Measurements from ENCODE around the gene RAB1A.

DNA sequence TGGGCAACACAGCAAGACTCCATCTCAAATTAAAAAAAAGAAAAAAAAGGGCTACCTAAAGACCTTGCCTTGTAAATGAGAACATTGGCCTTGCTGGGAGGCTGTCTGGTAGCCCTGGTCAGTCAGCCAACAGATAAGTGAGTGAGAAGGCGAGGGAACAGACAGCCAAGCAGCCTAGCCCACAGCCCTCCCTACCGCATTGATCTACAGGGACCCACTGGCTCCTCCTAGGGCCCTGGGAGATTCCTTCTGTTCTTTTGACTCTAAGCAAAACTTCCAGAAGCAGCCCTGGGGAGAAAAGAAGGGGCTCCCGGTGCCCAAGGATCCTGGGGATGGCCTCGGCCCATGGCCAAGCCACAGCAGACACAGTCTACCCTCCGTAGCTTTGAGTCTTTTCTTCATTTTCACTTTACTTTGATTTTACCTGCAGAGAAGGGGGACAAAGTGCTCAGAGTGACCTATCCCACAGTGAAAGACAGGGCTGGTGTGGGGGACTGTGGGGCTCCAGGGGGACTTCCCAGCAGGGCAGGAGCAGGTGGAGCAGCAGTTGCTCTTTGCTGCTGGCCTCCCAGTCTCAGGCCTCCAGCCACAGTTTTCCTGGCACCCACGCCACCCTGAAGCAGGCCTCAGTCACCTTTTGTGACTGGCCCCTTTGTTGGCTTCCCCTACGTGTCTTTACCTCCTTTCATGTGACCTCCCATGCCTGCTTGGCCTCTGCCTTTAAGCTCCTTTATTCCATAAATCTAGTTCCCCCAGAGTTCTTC, 68.6 kb downstream of the RAB1A start:
- no peak for TF ChIP-seq EZH2 (IDR thresholded peaks at IDR 0.05; ENCODE audit: borderline replicate concordance, low read depth, low read length, poor library complexity, severe bottlenecking)
- TF ChIP-seq, protein P1, sequence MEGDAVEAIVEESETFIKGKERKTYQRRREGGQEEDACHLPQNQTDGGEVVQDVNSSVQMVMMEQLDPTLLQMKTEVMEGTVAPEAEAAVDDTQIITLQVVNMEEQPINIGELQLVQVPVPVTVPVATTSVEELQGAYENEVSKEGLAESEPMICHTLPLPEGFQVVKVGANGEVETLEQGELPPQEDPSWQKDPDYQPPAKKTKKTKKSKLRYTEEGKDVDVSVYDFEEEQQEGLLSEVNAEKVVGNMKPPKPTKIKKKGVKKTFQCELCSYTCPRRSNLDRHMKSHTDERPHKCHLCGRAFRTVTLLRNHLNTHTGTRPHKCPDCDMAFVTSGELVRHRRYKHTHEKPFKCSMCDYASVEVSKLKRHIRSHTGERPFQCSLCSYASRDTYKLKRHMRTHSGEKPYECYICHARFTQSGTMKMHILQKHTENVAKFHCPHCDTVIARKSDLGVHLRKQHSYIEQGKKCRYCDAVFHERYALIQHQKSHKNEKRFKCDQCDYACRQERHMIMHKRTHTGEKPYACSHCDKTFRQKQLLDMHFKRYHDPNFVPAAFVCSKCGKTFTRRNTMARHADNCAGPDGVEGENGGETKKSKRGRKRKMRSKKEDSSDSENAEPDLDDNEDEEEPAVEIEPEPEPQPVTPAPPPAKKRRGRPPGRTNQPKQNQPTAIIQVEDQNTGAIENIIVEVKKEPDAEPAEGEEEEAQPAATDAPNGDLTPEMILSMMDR (conservative IDR thresholded peaks at IDR 0.05; ENCODE audit: low read depth, low read length): no peak

All from A673 (cell line).